HL-60 (cell line): ENCODE results near the gene ZBTB7C.

Experiments
- DNase-seq, 2 experiments: peaks; one replicate each; pipeline ENCODE4 v3.0.0-alpha.2; 2010 to 2020; ENCODE audit warnings: low read depth in 1 of 2, low spot score in 1 of 2
- H3K27ac ChIP-seq: fragments of 250-450 bp; sonication (Bioruptor Pico); replicated peaks from 2 replicates; pipeline ENCODE4 v1.5.1; 2020; ENCODE audit warnings: mild to moderate bottlenecking, moderate library complexity
- H3K27me3 ChIP-seq: fragments of 250-450 bp; sonication (Bioruptor Pico); 2 replicates; pipeline ENCODE4 v1.5.1; 2021; ENCODE audit warnings: mild to moderate bottlenecking, moderate library complexity; ENCODE audit not compliant: insufficient read depth, poor library complexity, severe bottlenecking
- H3K4me3 ChIP-seq: replicated peaks from 2 replicates; pipeline ENCODE4 v1.5.1; 2011; ENCODE audit warnings: mild to moderate bottlenecking, control low read depth, low read length; ENCODE audit not compliant: insufficient read depth
- GABPA ChIP-seq: IDR thresholded peaks from 2 replicates; pipeline ENCODE4 v1.6.1; 2012; ENCODE audit warnings: low read depth
- POLR2AphosphoS5 ChIP-seq: IDR thresholded peaks from 2 replicates; pipeline ENCODE4 v1.6.1; 2012; ENCODE audit warnings: low read depth
- SPI1 ChIP-seq: IDR thresholded peaks from 2 replicates; pipeline ENCODE4 v1.6.1; 2012; ENCODE audit warnings: low read depth, mild to moderate bottlenecking, borderline replicate concordance
- TF ChIP-seq, protein P1 (sequence below): IDR thresholded peaks from one replicate; pipeline ENCODE4 v1.5.1; 2011; ENCODE audit warnings: low read length, control low read depth, inconsistent platforms; ENCODE audit not compliant: insufficient read depth
- TF ChIP-seq, protein P2 (sequence below): IDR thresholded peaks from 2 replicates; pipeline ENCODE4 v1.6.1; 2012; ENCODE audit warnings: low read depth; ENCODE audit not compliant: insufficient replicate concordance

ZBTB7C gene

DNA sequence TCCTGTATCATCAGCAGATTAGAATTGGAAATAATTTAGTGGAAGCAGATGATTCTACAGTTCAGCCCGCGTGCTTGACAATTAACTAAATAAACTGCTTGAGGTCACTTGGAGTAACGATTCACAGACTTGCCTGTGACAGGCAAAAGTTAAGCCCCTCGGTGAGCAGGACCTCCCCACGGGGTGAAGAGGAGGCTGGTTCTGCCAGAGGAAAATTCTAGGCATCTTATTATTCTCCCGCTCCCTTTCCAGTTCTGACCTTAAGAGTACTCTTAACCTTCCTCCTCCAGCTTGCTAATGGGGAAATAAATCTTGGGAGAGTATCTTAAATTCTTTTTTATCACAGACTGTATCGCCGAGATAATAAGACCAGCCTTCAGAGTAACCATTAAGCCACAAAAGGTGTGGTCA, 309.0 kb downstream of the ZBTB7C start:
- Histone ChIP-seq H3K4me3 (no peak overlapping the region), H3K27me3 (peaks cover 19% of the 10 kb centered on the region), H3K27ac (no peak overlapping the region)
- no peak for DNase-seq
- TF ChIP-seq, protein P1, sequence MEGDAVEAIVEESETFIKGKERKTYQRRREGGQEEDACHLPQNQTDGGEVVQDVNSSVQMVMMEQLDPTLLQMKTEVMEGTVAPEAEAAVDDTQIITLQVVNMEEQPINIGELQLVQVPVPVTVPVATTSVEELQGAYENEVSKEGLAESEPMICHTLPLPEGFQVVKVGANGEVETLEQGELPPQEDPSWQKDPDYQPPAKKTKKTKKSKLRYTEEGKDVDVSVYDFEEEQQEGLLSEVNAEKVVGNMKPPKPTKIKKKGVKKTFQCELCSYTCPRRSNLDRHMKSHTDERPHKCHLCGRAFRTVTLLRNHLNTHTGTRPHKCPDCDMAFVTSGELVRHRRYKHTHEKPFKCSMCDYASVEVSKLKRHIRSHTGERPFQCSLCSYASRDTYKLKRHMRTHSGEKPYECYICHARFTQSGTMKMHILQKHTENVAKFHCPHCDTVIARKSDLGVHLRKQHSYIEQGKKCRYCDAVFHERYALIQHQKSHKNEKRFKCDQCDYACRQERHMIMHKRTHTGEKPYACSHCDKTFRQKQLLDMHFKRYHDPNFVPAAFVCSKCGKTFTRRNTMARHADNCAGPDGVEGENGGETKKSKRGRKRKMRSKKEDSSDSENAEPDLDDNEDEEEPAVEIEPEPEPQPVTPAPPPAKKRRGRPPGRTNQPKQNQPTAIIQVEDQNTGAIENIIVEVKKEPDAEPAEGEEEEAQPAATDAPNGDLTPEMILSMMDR: no peak
- TF ChIP-seq, protein P2, sequence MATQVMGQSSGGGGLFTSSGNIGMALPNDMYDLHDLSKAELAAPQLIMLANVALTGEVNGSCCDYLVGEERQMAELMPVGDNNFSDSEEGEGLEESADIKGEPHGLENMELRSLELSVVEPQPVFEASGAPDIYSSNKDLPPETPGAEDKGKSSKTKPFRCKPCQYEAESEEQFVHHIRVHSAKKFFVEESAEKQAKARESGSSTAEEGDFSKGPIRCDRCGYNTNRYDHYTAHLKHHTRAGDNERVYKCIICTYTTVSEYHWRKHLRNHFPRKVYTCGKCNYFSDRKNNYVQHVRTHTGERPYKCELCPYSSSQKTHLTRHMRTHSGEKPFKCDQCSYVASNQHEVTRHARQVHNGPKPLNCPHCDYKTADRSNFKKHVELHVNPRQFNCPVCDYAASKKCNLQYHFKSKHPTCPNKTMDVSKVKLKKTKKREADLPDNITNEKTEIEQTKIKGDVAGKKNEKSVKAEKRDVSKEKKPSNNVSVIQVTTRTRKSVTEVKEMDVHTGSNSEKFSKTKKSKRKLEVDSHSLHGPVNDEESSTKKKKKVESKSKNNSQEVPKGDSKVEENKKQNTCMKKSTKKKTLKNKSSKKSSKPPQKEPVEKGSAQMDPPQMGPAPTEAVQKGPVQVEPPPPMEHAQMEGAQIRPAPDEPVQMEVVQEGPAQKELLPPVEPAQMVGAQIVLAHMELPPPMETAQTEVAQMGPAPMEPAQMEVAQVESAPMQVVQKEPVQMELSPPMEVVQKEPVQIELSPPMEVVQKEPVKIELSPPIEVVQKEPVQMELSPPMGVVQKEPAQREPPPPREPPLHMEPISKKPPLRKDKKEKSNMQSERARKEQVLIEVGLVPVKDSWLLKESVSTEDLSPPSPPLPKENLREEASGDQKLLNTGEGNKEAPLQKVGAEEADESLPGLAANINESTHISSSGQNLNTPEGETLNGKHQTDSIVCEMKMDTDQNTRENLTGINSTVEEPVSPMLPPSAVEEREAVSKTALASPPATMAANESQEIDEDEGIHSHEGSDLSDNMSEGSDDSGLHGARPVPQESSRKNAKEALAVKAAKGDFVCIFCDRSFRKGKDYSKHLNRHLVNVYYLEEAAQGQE: no peak
- no peak for TF ChIP-seq SPI1
- TF ChIP-seq GABPA: no peak
- no peak for TF ChIP-seq POLR2AphosphoS5

DNA sequence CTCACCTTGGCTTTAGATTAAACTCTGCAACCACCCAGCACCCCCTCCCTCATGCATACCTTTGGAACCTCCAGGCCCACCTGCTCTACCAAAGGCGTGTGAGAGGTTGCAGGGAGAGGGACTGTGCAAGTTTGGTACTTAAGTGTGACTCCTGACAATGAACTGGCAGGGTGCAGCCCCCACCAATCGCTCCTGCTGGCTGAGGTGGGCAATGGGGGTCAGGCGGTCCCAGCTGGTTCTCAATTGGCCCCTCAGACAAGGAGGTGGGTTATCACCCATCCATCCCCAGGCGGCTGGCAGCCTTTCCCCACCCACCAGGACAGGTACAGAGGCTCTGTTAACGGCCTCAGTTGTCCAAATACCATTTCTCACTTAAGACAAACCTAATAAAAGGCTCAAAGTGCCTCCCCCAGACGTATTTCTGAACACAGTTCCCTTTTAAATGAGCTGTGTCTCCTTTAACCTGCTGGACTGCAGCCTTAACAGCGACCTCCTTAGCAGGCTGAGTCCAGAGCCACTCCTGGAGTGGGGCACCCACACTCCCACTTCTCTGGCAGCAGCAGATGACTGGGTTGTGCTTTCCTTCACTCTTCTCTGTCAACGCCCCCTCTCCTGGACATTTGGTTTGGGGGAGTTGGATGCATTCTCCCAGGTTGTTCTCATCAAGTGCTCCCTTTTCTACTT, 309.6 kb downstream of the ZBTB7C start:
- Histone ChIP-seq H3K27me3 (peaks cover 19% of the 10 kb centered on the region), H3K4me3 (no peak overlapping the region), H3K27ac (no peak overlapping the region)
- no peak for DNase-seq
- no peak for TF ChIP-seq POLR2AphosphoS5
- TF ChIP-seq, protein P2: no peak
- TF ChIP-seq GABPA: no peak
- TF ChIP-seq SPI1: no peak
- TF ChIP-seq, protein P1: no peak

DNA sequence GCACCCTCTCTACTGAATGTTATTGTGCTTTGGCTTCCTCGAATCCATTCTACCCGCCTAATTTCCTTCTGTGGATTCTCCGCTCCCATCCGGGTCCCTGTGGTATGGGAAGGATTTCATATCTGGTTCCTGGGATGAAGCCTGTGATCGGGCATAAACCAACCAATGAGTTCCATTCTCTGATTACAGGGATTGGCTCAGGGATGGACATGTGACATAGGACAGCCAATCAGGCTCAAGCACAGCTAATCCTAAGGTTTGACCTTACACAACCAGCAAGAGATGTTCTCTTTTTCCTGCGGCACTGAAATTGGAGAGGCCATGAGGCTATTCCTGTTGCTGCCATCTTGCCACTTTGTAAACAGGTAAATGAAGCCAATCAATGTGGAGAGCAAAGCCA, 310.6 kb downstream of the ZBTB7C start:
- Histone ChIP-seq H3K27me3 (peaks cover 19% of the 10 kb centered on the region), H3K27ac (no peak overlapping the region), H3K4me3 (no peak overlapping the region)
- DNase-seq: no peak
- TF ChIP-seq POLR2AphosphoS5: no peak
- TF ChIP-seq, protein P2: no peak
- TF ChIP-seq, protein P1: no peak
- no peak for TF ChIP-seq GABPA
- no peak for TF ChIP-seq SPI1
